ENCODE data around the gene TRIB2. TPM values are rescaled to one million over a fixed set of nuclear protein-coding genes. Genes with fewer than 3 reads are reported as not detected.

The TRIB2 gene
- total and polyA plus RNA-seq, 9 of the 15 experiments (the other 6 are each of a cell fraction or from before 2014, with no cell fraction given) = 9.0 to 39.0 (median 26.3) TPM

GRCh38 chr2:12705742-12706141 lies 11.0 kb upstream of the TRIB2 start (continued):
- TF ChIP-seq ZBTB17 (CRISPR knock-in tag; IDR thresholded peaks at IDR 0.05) (no peak), CGGBP1 (CRISPR knock-in tag; IDR thresholded peaks at IDR 0.05) (no peak), RBM17 (IDR thresholded peaks at IDR 0.05; ENCODE audit: borderline replicate concordance, low read depth, low read length) (no peak), MECOM (CRISPR knock-in tag; IDR thresholded peaks at IDR 0.05) (peak; percentile 85), POLR2B (IDR thresholded peaks at IDR 0.05; ENCODE audit: low read depth, partially characterized antibody) (no peak), ZNF12 (CRISPR knock-in tag; IDR thresholded peaks at IDR 0.05) (no peak), PREB (CRISPR knock-in tag; IDR thresholded peaks at IDR 0.05) (no peak), ZNF217 (CRISPR knock-in tag; IDR thresholded peaks at IDR 0.05) (no peak), EGR1 (conservative IDR thresholded peaks at IDR 0.05) (no peak), GABPB2 (CRISPR knock-in tag; conservative IDR thresholded peaks at IDR 0.05) (no peak), ARHGAP35 (IDR thresholded peaks at IDR 0.05; ENCODE audit: partially characterized antibody) (no peak), ZNF766 (CRISPR knock-in tag; conservative IDR thresholded peaks at IDR 0.05) (peak; percentile 41; the same call in 1 of the 2 replicates), PHF20 (IDR thresholded peaks at IDR 0.05; ENCODE audit: partially characterized antibody) (no peak), RHOXF2B (CRISPR knock-in tag; conservative IDR thresholded peaks at IDR 0.05) (no peak), XRCC3 (IDR thresholded peaks at IDR 0.05) (no peak), HNRNPK (IDR thresholded peaks at IDR 0.05; ENCODE audit: low read depth, low read length, poor library complexity, severe bottlenecking) (no peak), CTCF (IDR thresholded peaks at IDR 0.05 in 2 of 3, conservative IDR thresholded peaks at IDR 0.05 in 1 of 3; ENCODE audit: insufficient read depth in 2 of 3, low read depth in 1 of 3, low read length in 3 of 3) (no peak), ZNF57 (CRISPR knock-in tag; IDR thresholded peaks at IDR 0.05) (no peak), PHB2 (IDR thresholded peaks at IDR 0.05; ENCODE audit: low read depth) (no peak), RCOR1 (IDR thresholded peaks at IDR 0.05; ENCODE audit: borderline replicate concordance in 1 of 2, low read depth in 2 of 2, low read length in 2 of 2) (peak in 1 of 2 experiments; percentile 76; a peak in 2 of 4 replicates), E2F4 (CRISPR knock-in tag; IDR thresholded peaks at IDR 0.05; ENCODE audit: low read depth) (no peak), KLF1 (tag; IDR thresholded peaks at IDR 0.05) (no peak), EP300 (IDR thresholded peaks at IDR 0.05; ENCODE audit: low read length) (peak; percentile 92; the same call in 1 of the 2 replicates), CBFA2T2 (conservative IDR thresholded peaks at IDR 0.05) (peak; percentile 87)
